Cardiac fibroblast (primary cell): ENCODE results near the gene SYNC.
"Not testable (repeated sequence)": the region's sequence is repeated elsewhere in the genome, so short reads cannot be mapped to it uniquely, and the experiment has no call there.

Source experiments
- DNase-seq, 2 donors: peaks; one replicate each; pipeline versions ENCODE4 v3.0.0 to v3.0.0-alpha.2; 2010; ENCODE audit warnings: low read depth in 2 of 2
- H3K4me3 ChIP-seq, 2 donors: replicated peaks in 1 of 2; 1 replicate in 1 of 2; 2 replicates in 1 of 2; pipeline ENCODE4 v1.5.1; 2011; ENCODE audit warnings: low read depth in 2 of 2, low read length in 2 of 2, mild to moderate bottlenecking in 2 of 2, moderate library complexity in 1 of 2
- TF ChIP-seq, protein P1 (sequence below): IDR thresholded peaks from one replicate; pipeline ENCODE4 v1.5.1; 2011; ENCODE audit warnings: low read depth, mild to moderate bottlenecking, low read length, inconsistent platforms

The SYNC gene

DNA sequence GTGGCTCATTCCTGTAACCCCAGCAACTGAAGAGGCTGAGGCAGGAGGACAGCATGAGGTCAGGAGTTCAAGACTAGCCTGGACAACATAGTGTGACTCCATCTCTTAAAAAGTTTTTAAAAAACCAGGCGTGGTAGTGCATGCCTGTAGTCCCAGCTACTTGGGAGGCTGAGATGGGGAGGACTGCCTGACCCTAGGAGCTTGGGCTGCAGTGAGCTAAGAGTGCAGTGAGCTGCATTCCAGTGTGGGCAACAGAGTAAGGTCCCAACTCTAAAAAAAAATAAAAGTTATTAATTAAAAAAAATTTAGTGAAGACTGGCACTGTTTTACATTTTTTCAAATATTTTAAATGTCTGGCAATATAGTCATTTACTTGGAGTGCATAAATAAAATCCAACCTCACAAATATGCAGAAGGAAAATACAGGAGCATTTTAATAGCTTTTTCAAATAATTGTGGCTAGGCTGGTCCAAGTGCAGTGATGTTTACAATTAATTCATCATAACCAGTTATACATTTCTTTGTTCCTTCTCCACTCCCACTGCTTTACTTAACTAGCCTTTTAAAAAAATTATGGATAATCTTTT is 63.0 kb downstream of the SYNC start:
- H3K4me3 ChIP-seq, result no peak overlapping the region
- DNase-seq, result no peak
- TF ChIP-seq, protein P1, sequence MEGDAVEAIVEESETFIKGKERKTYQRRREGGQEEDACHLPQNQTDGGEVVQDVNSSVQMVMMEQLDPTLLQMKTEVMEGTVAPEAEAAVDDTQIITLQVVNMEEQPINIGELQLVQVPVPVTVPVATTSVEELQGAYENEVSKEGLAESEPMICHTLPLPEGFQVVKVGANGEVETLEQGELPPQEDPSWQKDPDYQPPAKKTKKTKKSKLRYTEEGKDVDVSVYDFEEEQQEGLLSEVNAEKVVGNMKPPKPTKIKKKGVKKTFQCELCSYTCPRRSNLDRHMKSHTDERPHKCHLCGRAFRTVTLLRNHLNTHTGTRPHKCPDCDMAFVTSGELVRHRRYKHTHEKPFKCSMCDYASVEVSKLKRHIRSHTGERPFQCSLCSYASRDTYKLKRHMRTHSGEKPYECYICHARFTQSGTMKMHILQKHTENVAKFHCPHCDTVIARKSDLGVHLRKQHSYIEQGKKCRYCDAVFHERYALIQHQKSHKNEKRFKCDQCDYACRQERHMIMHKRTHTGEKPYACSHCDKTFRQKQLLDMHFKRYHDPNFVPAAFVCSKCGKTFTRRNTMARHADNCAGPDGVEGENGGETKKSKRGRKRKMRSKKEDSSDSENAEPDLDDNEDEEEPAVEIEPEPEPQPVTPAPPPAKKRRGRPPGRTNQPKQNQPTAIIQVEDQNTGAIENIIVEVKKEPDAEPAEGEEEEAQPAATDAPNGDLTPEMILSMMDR, result no peak

GRCh38 chr1:32636914-32637645 is 65.5 kb downstream of the SYNC start:
- TF ChIP-seq, protein P1, result no peak
- no peak overlapping the region for H3K4me3 ChIP-seq
- DNase-seq, result no peak

GRCh38 chr1:32635508-32636277 is 66.9 kb downstream of the SYNC start:
- H3K4me3 ChIP-seq, result no peak overlapping the region
- no peak for DNase-seq
- TF ChIP-seq, protein P1, result no peak

GRCh38 chr1:32632829-32633228 is 69.7 kb downstream of the SYNC start:
- H3K4me3 ChIP-seq, result no peak overlapping the region
- no peak for DNase-seq
- TF ChIP-seq, protein P1, result no peak

GRCh38 chr1:32630173-32630572 is 72.4 kb downstream of the SYNC start:
- not testable (repeated sequence) for DNase-seq, H3K4me3 ChIP-seq
